ENCODE data around the gene DNPEP.

The DNPEP gene

DNA sequence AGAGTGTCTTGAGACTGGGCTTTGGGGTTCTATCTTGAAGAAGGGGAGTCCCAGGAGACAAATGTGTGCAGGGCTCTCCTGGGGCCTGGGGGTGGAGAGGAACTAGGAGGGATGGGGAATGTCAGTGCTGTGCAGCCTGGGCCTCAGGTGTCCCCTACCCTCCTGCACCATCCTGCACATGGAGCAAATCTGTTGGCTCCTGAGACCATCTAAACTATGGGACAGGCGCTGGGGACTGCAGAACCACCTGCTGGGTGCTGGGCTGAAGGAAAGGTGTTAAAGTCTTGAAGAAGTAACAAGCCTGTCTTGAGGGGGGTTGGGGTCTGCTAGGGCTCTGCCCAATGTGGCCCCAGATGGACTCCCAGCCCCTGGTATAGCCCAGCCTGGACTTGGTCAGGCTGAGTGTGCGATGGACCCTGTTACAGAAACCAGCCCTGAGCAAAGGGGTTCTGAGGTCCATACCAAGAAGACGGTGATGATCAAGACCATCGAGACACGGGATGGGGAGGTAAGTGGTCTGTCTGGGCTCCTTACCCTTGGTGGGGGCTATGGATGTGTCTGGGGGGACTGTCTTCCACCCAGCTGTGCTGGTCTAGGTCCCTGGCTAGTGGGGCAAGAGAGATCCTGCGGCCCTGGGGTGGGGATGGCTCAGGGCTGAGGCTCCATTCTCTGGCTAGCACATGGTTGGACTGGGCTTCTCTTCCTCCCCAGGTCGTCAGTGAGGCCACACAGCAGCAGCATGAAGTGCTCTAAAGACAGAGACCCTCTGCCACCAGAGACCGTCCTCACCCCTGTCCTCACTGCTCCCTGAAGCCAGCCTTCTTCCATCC lies 37.7 kb upstream of the DNPEP start:
- Histone ChIP-seq H3K4me1 (ENCODE audit: low read depth, poor library complexity, severe bottlenecking) (no peaks in the 10 kb centered on the region), H3K4me3 (IDR thresholded peaks at IDR 0.05; ENCODE audit: insufficient read depth, low read depth, low read length) (no peak overlapping the region), H3K4me2 (no peak overlapping the region), H3K9ac (no peak overlapping the region), H3K27me3 (ENCODE audit: insufficient read depth, low read depth) (no peaks in the 10 kb centered on the region; the same call in 1 of the 2 replicates), H3K79me2 (ENCODE audit: insufficient read depth, low read depth) (no peaks in the 10 kb centered on the region), H3K27ac (no peak overlapping the region), H2AFZ (ENCODE audit: low read depth) (no peak overlapping the region), H3K36me3 (ENCODE audit: insufficient read depth) (no peaks in the 10 kb centered on the region), H4K20me1 (ENCODE audit: insufficient read depth) (no peaks in the 10 kb centered on the region)
- TF ChIP-seq, protein P1, sequence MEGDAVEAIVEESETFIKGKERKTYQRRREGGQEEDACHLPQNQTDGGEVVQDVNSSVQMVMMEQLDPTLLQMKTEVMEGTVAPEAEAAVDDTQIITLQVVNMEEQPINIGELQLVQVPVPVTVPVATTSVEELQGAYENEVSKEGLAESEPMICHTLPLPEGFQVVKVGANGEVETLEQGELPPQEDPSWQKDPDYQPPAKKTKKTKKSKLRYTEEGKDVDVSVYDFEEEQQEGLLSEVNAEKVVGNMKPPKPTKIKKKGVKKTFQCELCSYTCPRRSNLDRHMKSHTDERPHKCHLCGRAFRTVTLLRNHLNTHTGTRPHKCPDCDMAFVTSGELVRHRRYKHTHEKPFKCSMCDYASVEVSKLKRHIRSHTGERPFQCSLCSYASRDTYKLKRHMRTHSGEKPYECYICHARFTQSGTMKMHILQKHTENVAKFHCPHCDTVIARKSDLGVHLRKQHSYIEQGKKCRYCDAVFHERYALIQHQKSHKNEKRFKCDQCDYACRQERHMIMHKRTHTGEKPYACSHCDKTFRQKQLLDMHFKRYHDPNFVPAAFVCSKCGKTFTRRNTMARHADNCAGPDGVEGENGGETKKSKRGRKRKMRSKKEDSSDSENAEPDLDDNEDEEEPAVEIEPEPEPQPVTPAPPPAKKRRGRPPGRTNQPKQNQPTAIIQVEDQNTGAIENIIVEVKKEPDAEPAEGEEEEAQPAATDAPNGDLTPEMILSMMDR (conservative IDR thresholded peaks at IDR 0.05; ENCODE audit: low read depth, low read length), result no peak

DNA sequence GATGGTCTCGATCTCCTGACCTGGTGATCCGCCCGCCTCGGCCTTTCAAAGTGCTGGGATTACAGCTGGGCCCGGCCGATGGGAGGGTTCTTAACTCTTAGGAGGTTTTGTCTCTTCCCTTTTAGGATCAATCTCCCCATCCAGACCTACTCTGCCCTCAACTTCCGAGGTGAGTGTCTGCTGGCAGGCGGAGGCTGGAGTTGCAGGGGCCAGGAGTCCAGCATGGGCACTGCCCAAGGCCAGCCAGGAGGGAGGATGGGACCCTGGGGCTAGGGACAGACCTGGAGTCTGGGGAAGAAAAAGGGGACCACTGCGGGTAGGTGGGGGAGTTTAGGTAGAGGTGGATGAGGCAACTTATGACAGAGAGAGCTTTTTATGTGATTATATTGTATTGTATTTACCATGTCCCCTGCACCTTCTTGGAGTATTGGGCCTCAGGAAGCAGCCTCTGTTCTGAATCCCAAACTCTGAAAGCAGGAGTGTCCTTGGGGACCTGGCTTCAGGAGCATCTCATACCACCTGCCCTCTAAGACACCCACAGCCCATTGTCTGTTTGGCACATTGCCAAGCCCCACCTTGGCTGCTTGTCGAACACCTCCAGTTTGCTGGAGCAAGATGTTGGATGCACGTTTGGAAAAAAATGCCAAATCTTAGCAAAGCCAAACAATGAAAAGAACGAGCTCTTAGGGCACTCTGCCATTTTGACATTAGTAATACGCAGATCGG lies 36.1 kb upstream of the DNPEP start:
- Histone ChIP-seq H3K4me3 (IDR thresholded peaks at IDR 0.05; ENCODE audit: insufficient read depth, low read depth, low read length) (no peak overlapping the region), H2AFZ (ENCODE audit: low read depth) (no peak overlapping the region), H3K36me3 (ENCODE audit: insufficient read depth) (no peaks in the 10 kb centered on the region), H3K27me3 (ENCODE audit: insufficient read depth, low read depth) (no peaks in the 10 kb centered on the region; the same call in 1 of the 2 replicates), H4K20me1 (ENCODE audit: insufficient read depth) (no peaks in the 10 kb centered on the region), H3K9ac (no peak overlapping the region), H3K4me1 (ENCODE audit: low read depth, poor library complexity, severe bottlenecking) (no peaks in the 10 kb centered on the region), H3K4me2 (no peak overlapping the region), H3K27ac (no peak overlapping the region), H3K79me2 (ENCODE audit: insufficient read depth, low read depth) (no peaks in the 10 kb centered on the region)
- TF ChIP-seq, protein P1 (conservative IDR thresholded peaks at IDR 0.05; ENCODE audit: low read depth, low read length), result no peak

DNA sequence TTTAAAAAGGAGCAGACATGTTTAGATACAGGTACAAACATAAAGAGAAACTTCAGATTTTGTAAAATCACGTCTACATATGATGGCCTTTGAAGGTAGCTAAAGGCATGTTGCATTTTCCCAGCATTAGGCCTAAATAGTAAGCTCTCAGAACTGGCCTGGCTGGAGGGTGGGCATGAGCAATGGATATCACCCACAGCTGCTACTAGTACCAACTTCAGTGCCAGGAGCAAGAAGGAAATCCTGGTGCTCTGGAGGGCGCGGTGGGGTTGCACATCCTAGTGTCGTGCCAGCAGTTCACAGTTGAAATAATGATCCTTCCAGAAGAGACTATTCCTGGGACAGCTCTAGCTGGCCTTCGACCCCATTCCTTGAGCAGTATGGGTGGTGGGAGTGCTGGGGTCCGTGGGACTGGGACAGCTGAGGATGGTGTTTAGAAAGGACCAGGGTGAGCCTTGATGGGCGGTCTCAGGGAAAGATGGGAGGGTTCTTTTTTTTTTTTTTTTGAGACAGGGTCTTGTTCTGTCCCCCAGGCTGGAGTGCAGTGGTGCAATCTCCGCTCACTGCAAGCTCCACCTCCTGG lies 35.3 kb upstream of the DNPEP start:
- Histone ChIP-seq H3K4me1 (ENCODE audit: low read depth, poor library complexity, severe bottlenecking) (no peaks in the 10 kb centered on the region), H3K4me3 (IDR thresholded peaks at IDR 0.05; ENCODE audit: insufficient read depth, low read depth, low read length) (no peak overlapping the region), H4K20me1 (ENCODE audit: insufficient read depth) (no peaks in the 10 kb centered on the region), H3K27ac (no peak overlapping the region), H2AFZ (ENCODE audit: low read depth) (no peak overlapping the region), H3K9ac (no peak overlapping the region), H3K36me3 (ENCODE audit: insufficient read depth) (no peaks in the 10 kb centered on the region), H3K79me2 (ENCODE audit: insufficient read depth, low read depth) (no peaks in the 10 kb centered on the region), H3K27me3 (ENCODE audit: insufficient read depth, low read depth) (no peaks in the 10 kb centered on the region; the same call in 1 of the 2 replicates), H3K4me2 (no peak overlapping the region)
- TF ChIP-seq, protein P1 (conservative IDR thresholded peaks at IDR 0.05; ENCODE audit: low read depth, low read length), result no peak

DNA sequence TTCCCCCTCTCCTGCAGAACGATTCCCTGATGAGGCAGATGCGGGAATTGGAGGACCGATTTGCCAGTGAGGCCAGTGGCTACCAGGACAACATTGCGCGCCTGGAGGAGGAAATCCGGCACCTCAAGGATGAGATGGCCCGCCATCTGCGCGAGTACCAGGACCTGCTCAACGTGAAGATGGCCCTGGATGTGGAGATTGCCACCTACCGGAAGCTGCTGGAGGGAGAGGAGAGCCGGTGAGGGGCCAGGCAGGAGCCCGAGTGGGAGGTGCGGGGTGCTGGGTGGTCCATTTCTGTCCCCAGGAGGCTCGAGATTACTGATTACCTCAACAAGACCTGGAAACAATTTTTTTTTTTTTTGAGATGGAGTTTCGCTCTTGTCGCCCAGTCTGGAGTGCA lies 33.6 kb upstream of the DNPEP start:
- TF ChIP-seq, protein P1 (conservative IDR thresholded peaks at IDR 0.05; ENCODE audit: low read depth, low read length), result no peak
- Histone ChIP-seq H4K20me1 (ENCODE audit: insufficient read depth) (no peaks in the 10 kb centered on the region), H3K9ac (no peak overlapping the region), H3K27me3 (ENCODE audit: insufficient read depth, low read depth) (no peaks in the 10 kb centered on the region; the same call in 1 of the 2 replicates), H3K36me3 (ENCODE audit: insufficient read depth) (no peaks in the 10 kb centered on the region), H3K4me3 (IDR thresholded peaks at IDR 0.05; ENCODE audit: insufficient read depth, low read depth, low read length) (no peak overlapping the region), H3K4me1 (ENCODE audit: low read depth, poor library complexity, severe bottlenecking) (no peaks in the 10 kb centered on the region), H3K79me2 (ENCODE audit: insufficient read depth, low read depth) (no peaks in the 10 kb centered on the region), H3K27ac (no peak overlapping the region), H3K4me2 (no peak overlapping the region), H2AFZ (ENCODE audit: low read depth) (no peak overlapping the region)

Measured in KMS-11 (cell line).